GM19324 (cell line): Measurements from ENCODE around the gene ODAD3.
"Not testable (repeated sequence)": the region's sequence is repeated elsewhere in the genome, so short reads cannot be mapped to it uniquely, and the experiment has no call there.

Experiments
- ATAC-seq: cut with Tn5 transposase; IDR thresholded peaks from one replicate; pipeline ENCODE4 v1.9.1; 2021; ENCODE audit warnings: mild to moderate bottlenecking, moderate library complexity; ENCODE audit not compliant: unreplicated experiment, low FRiP score

ODAD3 gene

DNA sequence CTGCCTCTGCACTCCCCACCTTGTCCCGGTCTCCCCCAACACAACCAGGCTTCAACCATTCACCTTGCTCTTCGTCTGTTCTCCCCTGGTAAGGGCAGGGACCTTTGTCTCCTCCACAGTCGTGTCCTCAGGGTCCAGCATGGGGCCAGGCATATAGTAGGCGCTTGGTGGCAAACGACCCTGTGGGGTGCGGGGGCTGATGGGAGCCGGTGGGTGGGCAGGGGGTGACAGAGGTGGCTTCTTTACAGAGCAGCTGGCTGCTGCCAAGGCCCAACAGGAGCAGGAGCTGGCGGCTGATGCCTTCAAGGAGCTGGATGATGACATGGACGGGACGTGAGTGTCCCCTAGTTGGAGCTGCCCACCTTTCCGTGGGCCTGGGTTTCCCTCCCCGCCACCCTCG is 10.2 kb upstream of the ODAD3 start:
- no peak for ATAC-seq

DNA sequence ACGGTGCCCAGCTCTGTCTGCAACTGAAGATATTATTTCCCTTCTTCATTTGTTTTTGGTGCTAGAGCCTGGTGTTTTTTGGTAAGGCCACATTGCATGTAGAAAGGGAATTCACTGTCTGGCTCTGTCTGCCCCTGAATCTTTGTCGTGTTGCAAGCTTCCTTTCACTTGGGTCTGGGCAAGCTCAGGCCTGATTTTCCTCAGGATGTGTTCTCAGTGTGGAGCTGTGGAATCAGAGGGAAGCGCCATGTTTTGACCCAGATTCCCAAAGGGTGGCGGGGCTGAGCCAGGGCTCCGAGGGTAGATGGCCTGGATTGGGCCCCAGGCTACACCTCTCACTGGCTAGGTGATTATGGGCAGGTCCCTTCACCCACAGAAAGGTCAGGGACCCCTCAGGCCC is 9.1 kb upstream of the ODAD3 start:
- no peak for ATAC-seq

DNA sequence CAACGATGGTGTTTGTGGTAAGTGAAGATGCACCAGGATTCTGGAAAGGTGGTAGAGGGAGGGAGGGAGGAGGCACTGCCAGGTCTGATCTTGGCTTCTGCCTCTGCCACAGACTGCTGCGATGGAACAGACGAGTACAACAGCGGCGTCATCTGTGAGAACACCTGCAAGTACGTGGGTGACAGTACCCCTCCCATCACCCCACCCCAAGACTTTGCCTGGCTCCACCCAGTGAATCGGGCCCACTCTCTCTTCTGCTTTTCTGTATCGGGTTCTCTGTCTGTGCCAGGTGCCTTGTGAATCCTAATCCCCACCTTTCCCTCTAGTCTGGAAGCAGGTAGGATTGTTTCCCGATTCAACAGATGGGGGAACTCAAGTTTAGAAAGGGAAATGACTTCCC is 3.0 kb upstream of the ODAD3 start:
- ATAC-seq, result no peak

DNA sequence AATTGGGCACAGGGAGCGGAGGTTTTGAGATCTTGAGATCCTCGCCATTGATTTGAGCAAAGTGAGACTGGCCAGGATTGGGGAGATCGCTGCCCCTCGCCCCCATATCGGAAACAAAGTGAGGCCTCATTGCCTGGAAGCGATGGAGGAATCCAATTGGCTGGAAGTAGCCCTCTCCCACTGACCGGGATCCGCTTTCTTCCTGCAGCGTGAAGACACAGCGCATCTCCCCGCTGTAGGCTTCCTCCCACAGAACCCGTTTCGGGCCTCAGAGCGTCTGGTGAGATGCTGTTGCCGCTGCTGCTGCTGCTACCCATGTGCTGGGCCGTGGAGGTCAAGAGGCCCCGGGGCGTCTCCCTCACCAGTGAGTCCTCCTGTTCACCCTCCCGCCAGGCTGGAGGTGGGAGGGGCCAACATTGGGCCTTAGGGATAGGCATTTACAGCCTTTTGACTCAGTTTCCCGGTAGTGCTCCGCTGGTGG is 952 bp upstream of the ODAD3 start:
- no peak for ATAC-seq

DNA sequence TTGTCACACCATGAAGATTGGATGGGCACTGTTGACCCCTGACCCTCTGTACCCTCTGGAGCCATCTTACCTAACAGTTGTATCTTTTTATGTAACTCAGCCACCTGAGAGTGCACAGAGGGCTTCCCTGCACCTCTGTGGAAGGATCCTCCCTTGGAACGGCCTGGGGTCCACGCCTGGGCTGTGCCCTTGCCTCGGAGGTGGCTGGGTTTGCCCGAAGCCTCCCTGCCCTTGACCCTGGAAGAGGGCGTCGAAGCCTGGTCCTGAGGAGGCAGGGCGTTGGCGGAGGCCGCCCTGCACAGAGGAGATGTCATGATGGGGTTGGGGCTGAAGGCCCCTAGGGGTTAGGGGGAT is 241 bp downstream of the ODAD3 start:
- no peak for ATAC-seq

DNA sequence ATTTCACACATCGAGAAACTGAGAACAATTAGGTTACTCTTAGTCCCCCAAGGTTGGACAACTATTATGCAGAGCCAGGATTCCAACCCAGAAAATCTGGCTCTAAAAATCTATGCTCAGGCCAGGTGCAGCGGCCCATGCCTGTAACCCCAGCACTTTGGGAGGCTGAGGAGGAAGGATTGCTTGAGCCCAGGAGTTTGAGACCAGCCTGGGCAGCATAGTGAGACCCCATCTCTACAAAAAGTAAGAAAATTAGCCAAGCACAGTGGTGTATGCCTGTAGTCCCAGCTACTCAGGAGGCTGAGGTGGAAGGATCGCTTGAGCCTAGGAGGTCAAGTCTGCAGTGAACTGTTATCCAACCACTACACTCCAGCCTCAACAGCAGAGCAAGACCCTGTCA is 1.4 kb downstream of the ODAD3 start:
- not testable (repeated sequence) for ATAC-seq

DNA sequence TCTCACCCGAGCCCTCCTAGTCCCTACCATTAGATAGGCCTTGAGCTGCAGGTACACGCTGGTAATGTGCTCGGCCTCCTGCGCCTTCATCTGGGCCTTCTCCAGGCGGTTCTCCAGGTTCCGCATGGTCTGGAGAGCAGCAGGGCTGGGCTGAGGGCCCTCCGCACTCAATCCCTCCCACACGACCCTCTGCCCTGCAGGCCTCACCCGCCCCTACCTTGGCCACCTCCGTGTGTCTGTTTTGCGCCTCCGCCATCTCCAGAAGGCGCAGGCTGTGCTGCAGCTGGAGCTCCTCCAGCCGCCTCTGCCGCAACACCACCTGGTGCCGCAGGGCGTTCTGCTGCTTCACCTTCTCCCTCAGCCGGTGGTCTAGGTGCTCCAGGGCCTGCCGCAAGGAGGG is 8.3 kb downstream of the ODAD3 start:
- no peak for ATAC-seq

DNA sequence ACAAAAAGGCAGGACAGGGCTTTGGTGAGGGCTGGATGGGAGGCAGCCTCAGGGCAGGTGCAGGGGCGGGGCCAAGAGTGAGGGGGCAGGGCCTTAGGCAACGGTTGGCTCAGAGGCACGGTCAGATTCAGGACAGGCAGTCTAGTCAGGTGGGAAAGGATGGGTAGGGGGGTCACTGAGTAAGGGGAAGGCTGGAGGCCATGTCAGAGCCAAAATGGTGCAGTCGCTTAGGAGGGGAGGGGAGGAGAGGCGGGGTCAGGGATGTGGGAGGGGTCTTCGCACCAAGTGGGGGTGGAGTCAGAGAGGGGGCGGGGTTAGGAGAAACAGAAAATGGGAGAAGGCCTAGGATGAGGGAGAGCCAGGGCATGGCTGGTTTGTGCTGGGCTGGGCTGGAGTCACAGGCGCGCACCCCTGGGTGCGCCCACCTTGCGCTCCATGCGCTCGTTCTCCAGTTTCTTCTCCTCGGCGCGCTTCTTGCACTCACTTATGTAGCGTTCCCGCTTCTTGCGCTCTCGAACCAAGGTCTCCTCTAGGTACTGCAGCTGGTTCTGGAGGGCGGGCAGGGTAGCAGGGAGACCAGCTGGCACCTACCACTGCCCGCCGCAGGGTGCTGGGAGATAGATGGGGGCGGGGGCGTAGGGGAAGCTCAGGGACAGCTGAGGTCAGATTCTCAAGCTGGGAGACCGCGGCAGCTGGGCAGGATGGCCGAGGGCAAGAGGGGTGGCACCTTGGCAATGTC is 9.0 kb downstream of the ODAD3 start:
- no peak for ATAC-seq

DNA sequence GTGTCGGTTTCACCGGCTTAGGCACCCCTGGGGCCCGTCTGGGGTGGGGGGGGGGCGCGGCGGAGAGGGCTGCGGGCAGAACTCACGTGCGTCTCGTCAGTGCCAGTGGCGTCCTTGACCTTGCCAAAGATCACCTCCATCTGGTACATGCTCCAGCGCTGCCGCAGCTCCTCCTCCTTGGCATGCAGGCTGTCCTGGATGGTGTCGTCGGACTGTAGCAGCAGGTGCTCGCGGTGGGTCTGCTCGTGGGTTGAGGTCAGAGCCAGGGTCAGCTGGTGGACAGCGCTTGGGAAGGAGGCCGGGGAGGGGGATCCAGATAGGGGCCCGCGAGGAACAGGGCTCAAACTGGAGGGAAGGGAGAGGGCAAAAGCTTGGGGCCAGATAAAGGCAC is 11.1 kb downstream of the ODAD3 start:
- no peak for ATAC-seq

DNA sequence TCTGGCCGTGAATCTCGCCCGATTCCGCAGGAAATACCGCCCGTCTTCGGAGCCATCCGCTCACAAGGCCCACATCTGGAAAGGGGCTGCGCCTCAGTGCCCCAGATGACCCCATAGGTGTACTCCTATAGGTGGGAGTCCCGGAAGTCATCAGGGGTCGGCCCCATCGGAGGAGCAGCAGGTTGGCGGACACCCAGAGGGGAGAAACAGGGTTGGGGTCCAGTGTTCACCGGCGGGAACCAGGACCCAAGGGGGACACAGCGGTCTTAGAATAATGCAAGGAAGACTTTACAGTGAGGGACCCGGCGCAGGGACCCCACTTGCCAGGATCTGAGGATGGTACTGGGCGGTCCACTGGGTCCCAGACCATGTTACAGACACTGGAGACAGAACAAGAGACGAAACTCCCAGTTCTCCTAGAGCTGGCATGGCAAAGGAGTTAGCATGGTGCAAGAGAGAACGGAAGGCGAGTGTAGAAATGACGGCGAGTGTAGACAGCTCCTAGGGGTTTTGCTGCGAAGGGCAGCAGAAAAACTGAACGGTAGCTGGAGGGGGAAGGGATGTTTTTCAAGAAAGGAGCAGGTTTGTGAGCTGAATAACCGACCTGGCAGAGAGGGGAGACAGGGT is 11.6 kb downstream of the ODAD3 start:
- ATAC-seq, result no peak

DNA sequence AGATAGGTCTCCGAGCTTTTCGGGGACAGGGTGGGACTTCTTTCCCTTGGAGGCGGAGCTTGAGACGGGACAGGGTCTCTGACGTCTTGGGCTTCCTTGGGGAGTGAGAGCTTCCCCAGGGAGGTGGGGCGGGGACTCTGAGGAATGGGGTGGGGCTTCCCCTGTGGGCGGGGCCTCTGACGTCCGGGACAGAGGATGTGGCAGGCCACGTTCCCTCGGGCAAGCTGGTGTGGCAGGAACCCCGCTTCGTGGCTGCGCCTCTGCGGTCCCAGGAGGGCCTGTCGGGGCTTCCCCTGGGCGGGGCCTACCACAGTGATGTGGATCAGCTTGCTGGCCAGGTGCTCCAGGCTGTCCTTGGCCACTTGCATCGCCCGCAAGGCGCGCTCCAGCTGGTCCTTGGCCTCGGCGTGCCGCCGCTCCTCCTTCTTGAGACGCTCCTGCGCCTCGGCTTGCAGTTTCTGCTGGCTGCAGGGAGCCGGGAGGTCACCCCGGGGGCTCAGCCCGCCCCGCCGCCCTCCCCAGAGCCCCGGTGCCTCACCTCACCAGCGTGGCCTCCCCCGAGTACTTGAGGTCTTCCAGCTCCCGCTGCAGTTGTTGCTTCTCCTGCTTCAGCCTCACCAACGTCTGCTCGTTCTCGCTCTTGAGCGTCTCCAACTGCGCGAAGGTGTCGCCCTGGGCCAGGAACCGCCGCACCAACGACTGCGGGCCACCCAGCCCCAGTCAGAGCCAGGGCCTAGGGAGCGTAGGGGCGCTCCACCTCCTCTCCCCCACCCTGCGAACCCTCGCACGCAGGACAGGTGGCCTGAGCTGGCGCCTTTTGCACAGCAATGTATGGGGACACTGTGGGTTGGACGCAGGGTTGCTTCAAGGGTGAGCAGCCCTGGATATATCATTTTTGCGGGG is 12.5 kb downstream of the ODAD3 start:
- ATAC-seq, result no peak

DNA sequence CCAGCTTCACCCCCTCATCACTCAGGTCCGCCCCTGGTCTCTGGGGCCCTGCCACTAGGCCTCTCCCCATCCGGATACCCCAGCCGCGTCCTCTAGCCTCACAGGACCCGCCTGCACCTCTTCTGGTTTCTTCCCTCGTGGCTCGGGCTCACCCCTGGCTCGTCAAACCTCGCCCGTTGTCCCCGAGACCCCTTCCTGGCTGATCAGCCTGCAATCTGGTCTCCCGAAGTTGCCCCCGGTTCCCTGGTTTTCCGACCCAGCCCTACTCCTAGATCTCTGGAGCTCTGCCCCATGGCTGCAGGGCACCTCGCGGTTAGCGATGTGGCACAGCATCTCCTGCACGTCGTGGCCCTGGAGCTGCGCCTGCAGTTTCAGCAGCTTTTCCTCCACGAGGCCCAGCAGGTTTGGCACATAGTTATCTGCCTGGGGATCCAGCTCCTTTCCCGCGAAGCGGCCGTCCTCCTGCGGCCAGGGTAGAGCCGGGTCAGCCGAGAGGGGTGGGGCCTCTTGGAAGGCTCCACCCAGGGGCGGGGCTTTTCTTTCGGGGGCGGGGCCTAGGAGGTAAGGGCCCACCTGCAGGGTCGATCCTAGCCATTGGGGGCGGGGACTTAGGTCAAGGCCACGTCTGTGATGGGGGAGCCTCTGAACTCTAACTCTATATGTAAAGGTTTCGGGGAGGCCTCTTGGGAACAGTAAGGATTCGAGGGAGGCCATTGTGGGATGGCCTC is 13.4 kb downstream of the ODAD3 start:
- no peak for ATAC-seq

DNA sequence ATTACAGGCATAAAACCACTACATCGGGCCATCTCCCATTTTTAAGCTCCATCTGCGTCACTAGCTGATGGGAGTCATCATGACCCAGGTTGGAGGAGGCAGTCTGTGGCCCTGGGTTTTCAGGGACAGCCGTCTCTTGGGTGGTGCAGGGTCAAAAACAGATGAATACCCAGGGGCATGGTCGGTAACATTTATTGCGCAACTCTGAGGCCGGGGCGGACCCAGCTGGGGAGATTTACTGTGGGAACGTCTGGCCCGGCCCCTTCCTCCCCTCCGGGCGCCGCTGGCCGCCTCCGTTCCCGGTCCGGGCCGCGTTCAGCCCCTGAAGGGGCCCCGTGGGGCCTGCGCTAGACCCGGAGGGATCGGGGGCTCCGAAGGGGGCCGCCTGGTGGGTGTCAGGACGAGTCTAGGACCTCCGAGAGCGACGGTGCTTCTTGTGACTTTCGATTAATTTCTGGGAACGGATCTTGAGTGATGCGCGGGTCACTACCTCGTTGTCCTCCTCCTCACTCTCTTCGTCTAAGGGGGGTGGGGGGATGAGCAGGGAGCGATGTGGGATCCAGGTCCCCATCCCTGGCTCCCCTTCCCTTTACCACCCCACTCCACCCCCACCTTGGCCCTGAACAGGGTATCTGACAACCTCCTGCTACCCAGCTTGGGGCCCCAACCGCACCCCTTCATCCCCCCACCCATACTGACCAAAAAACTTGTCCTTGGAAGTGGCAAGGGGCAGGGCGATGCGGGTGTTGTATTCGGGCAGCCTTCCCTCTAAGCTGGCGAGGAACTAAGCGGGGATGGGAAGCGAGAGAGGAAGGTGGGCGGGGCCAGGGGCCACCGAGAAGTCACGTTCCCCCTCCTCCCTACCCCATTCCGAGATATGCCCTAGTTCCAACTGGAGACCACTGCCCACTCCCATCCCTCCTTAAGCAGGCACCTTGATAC is 14.2 kb downstream of the ODAD3 start:
- no peak for ATAC-seq

DNA sequence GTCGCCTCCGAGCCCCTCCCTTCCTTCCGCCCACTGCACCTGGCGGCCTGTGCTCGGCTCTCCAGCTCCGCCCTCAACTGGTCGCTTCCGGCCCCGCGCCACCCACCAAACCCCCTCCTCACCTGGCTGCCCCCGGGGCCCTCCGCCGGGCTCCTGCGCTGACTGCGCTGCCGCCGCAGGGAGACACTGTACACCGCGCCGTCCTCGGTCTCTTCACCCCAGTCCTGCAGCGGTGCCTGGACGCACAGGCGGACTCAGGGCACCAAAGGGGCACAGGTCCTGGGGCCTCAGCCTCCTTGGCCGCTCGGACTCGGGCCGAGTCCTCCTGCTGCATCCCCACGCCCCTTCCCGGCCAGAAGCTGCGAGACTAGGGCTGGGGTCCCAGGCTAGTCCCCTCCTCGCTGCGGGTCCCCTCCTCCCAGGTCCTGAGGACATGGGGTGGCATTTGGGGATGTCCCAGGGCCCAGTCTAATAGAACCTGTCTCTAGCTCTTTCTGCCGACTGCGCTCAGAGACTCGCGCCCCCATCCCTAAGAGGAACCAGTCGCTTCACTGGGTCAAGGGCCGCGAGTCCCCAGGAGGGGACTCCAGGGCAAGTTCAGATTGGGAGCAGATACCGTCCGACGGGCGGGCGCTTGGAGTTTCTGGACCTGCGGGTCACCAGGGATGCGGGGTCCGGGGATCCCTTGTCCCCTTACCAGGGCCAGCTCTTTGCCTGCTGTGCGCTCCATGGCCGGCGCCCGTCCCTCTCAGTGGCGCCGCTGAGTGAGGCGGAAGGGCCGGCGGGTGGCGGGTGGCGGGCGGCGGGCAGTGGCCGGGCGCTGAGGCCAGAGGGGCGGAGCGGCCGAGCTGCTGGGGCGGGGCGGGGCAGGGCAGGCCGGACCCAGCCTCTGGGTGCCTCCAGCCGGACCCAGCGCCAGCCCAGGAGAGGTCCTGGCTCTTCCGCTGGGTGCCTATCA is 16.1 kb downstream of the ODAD3 start, which contains the start of gene RGL3:
Gene RGL3 (minus strand): TSS at position 766 of the 958 bp plus-strand sequence. CDS start 36 bp downstream, at position 730.
- ATAC-seq, result no peak

DNA sequence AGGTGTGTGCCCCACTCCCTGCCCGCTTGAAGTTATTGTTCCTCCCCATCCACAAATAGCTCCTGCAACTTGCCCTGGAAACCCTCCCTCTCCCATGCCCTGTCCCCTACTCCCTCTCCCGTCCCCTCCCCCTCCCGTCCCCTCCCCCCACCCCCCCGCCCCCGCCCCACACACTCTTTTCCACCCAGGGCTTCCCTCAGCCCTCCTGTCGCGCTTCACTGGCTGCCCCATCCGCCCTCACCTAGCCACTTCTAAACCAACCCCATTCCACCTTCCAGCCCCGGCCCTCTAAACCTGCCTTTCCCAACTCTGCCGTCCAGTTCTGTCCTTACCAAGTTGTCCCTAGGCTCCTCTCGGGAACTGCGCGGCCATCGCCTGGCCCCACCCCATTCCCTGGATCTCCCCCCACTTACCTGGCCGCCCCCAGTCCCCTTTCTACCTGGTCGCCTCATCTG is 16.8 kb downstream of the ODAD3 start:
- ATAC-seq, result no peak

DNA sequence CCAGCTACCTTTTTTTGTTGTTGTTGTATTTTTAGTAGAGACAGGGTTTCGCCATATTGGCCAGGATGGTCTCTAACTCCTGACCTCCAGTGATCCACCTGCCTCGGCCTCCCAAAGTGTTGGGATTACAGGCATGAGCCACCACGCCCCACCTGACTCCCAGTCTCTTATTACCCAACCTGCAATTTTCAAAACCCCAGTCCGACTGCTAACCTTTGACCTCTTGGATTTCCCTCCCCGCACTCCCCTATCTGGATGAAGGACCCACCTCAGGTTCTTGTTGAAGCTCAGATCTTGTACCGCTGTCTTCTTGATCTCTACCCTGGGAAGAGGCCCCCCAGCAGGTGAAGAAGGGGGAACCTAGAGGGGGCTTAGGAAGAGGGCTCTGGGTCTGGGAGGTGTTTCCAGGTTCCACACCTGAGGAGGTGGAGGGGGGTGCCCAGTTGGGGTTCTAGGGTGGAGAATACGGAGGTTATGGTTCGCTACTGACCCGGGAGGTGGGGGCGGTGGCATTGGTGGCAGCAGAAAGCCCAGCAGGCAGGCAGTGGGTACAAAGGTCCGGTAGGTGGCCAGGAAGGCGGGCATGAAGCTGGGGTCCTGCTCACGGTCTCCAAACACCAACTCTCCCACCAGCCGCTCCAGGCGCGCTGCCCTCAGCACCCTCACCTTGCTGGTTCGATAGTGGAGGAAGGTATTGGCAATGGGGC is 18.4 kb downstream of the ODAD3 start:
- no peak for ATAC-seq

DNA sequence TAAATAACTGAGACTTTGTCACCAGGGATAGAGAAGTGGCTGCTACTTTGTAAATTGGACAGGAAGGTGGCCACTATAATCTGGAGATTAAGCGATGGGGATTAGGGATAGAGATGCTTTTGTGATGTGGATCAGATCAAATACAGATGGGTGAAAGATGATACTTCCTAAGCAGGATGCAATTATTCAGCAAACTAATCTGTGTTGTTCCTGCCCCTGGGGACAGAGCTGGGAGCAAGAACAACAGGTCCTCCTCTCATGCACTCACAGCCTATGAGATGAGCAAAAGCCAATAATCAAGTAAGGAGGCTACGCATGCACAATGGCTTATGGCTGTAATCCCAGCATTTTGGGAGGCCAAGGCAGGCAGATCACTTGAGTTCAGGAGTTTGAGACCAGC is 20.4 kb downstream of the ODAD3 start:
- ATAC-seq, result no peak

DNA sequence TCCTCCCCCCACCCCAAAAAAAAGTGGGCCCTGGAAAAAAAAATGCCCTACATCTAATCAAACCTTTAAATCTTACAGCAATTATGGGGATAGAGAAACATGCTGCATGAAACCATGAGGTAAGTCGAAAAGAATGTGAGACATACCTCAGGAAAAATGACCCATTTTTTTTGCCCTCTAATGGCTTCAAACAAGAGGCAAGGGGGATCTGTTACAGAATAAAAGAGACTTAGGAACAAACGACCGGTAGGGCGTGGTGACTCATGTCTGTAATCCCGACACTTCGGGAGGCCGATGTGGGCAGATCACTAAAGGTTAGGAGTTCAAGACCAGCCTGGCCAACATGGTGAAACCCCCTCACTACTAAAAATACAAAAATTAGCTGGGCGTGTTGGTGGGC is 24.2 kb downstream of the ODAD3 start:
- ATAC-seq, result no peak
